SKM-1 (cell line): ENCODE results near the gene AKT3.
"Not testable (repeated sequence)": the region's sequence is repeated elsewhere in the genome, so short reads cannot be mapped to it uniquely, and the experiment has no call there.

ENCODE experiments used
- DNase-seq: peaks from one replicate; lab custom pipeline; 2025; ENCODE audit not compliant: unreplicated experiment; lab: John Stamatoyannopoulos, UW

The AKT3 gene

GRCh38 chr1:243786531-243786930, 63.5 kb downstream of the AKT3 start:
- DNase-seq = no peak

GRCh38 chr1:243784506-243784905, 65.5 kb downstream of the AKT3 start:
- DNase-seq = no peak

GRCh38 chr1:243783714-243784113, 66.3 kb downstream of the AKT3 start:
- DNase-seq = no peak

- not testable (repeated sequence) for DNase-seq
Observed at GRCh38 chr1:243772361-243773050, 77.5 kb downstream of the AKT3 start.

GRCh38 chr1:243770860-243771259, 79.2 kb downstream of the AKT3 start:
- no peak for DNase-seq

GRCh38 chr1:243765676-243766075, 84.4 kb downstream of the AKT3 start:
- DNase-seq = no peak

GRCh38 chr1:243763806-243764205, 86.2 kb downstream of the AKT3 start:
- no peak for DNase-seq

- no peak for DNase-seq
Observed at GRCh38 chr1:243758647-243759046, 91.4 kb downstream of the AKT3 start.

GRCh38 chr1:243756529-243756928, 93.5 kb downstream of the AKT3 start:
- DNase-seq = no peak

- DNase-seq = no peak
Observed at GRCh38 chr1:243754348-243754747, 95.7 kb downstream of the AKT3 start.

- DNase-seq = no peak
Observed at GRCh38 chr1:243751506-243751905, 98.5 kb downstream of the AKT3 start.

- DNase-seq = peak; percentile 76
Observed at GRCh38 chr1:243748706-243749283, 101.2 kb downstream of the AKT3 start.

GRCh38 chr1:243748227-243748626, 101.8 kb downstream of the AKT3 start:
- no peak for DNase-seq

GRCh38 chr1:243746751-243747150, 103.3 kb downstream of the AKT3 start:
- DNase-seq = no peak

GRCh38 chr1:243745356-243745755, 104.7 kb downstream of the AKT3 start:
- DNase-seq = no peak

- no peak for DNase-seq
Observed at GRCh38 chr1:243742819-243743218, 107.2 kb downstream of the AKT3 start.

- DNase-seq = no peak
Observed at GRCh38 chr1:243740255-243740999, 109.6 kb downstream of the AKT3 start.

GRCh38 chr1:243739335-243740003, 110.6 kb downstream of the AKT3 start:
- no peak for DNase-seq

- no peak for DNase-seq
Observed at GRCh38 chr1:243738020-243738419, 112.0 kb downstream of the AKT3 start.

GRCh38 chr1:243735457-243735856, 114.6 kb downstream of the AKT3 start:
- no peak for DNase-seq

GRCh38 chr1:243734308-243734695, 115.7 kb downstream of the AKT3 start:
- DNase-seq = no peak
